Gastroesophageal sphincter (tissue), 4 donors: ENCODE results near the gene RTKN2. TPM values are rescaled to one million over a fixed set of nuclear protein-coding genes. Genes with fewer than 3 reads are reported as not detected.

ENCODE experiments used
- ATAC-seq: fragments of 150-250 bp; one replicate; pipeline ENCODE4 v1.9.1; 2016; ENCODE audit warnings: mild to moderate bottlenecking, moderate library complexity
- H3K27ac ChIP-seq, 4 donors: fragments of 200-600 bp; sonication (generic) in 3 of 4; 1 replicate in 3 of 4; 2 replicates in 1 of 4; pipeline ENCODE4 v1.5.1; 2016 to 2019
- H3K27me3 ChIP-seq: fragments of 200-600 bp; sonication (generic); one replicate; pipeline ENCODE4 v1.5.1; 2019
- H3K36me3 ChIP-seq, 2 donors: fragments of 200-600 bp; sonication (generic); one replicate each; pipeline ENCODE4 v1.5.1; 2019; ENCODE audit warnings: control low read depth in 1 of 2
- H3K4me1 ChIP-seq, 3 donors: fragments of 200-600 bp; sonication (generic); 1 replicate in 2 of 3; 2 replicates in 1 of 3; pipeline ENCODE4 v1.5.1; 2016 to 2019; ENCODE audit warnings: control low read depth in 2 of 3
- H3K4me3 ChIP-seq, 2 donors: fragments of 200-600 bp; sonication (generic); one replicate each; pipeline ENCODE4 v1.5.1; 2019; ENCODE audit warnings: mild to moderate bottlenecking in 1 of 2, moderate library complexity in 1 of 2
- H3K9me3 ChIP-seq, 3 donors: fragments of 200-600 bp; sonication (generic); one replicate each; pipeline ENCODE4 v1.5.1; 2017 to 2019; ENCODE audit warnings: control low read depth in 2 of 3
- CTCF ChIP-seq, 4 experiments: fragments of 200-600 bp in 2 of 4; fragments of 450-650 bp in 2 of 4; sonication (generic) in 1 of 4; IDR thresholded peaks; one replicate each; pipeline ENCODE4 v1.5.1; 2017 to 2019; ENCODE audit warnings: antibody characterized with exemption in 4 of 4, mild to moderate bottlenecking in 2 of 4, moderate library complexity in 2 of 4
- EP300 ChIP-seq: sonication (generic); formaldehyde crosslinking; IDR thresholded peaks from one replicate; pipeline ENCODE4 v1.6.1; 2017; ENCODE audit warnings: antibody characterized with exemption, mild to moderate bottlenecking
- POLR2A ChIP-seq, 2 donors: fragments of 450-650 bp; IDR thresholded peaks; one replicate each; pipeline ENCODE4 v1.6.1; 2017; ENCODE audit warnings: antibody characterized with exemption in 2 of 2, mild to moderate bottlenecking in 2 of 2, moderate library complexity in 1 of 2
- POLR2AphosphoS5 ChIP-seq: sonication (generic); formaldehyde crosslinking; IDR thresholded peaks from one replicate; pipeline ENCODE4 v1.6.1; 2017; ENCODE audit warnings: antibody characterized with exemption
- WGBS, 2 donors: methylation state at CpG; one replicate each; pipeline ENCODE4 v1.1.5; 2018; ENCODE audit warnings: low coverage in 1 of 2; 5-methylcytosine and 5-hydroxymethylcytosine counted together
- total RNA-seq, 4 donors: library from RNA; depleted of rRNA; stranded (reverse); fragments of >200 nt; gene quantifications; one replicate each; pipeline ENCODE4 v1.1.0, GENCODE V29; 2016

Gene RTKN2
- total RNA-seq, 4 donors from 2014 or later: not detected

GRCh38 chr10:62237506-62237905, 31.1 kb downstream of the RTKN2 start:
- Histone ChIP-seq H3K27ac (no peak overlapping the region), H3K4me1 (peaks cover 0 to 6% (median 0%) of the 10 kb centered on the region in 3 donors), H3K36me3 (no peaks in the 10 kb centered on the region), H3K27me3 (no peaks in the 10 kb centered on the region), H3K9me3 (no peaks in the 10 kb centered on the region), H3K4me3 (no peak overlapping the region)
- TF ChIP-seq POLR2AphosphoS5 (no peak), CTCF (IDR thresholded peaks at IDR 0.05) (no peak), POLR2A (IDR thresholded peaks at IDR 0.05) (no peak), EP300 (no peak)
- no peak for ATAC-seq
- 91 to 100% methylated on average over 2 of the region's 2 CpGs for WGBS, 2 donors

DNA sequence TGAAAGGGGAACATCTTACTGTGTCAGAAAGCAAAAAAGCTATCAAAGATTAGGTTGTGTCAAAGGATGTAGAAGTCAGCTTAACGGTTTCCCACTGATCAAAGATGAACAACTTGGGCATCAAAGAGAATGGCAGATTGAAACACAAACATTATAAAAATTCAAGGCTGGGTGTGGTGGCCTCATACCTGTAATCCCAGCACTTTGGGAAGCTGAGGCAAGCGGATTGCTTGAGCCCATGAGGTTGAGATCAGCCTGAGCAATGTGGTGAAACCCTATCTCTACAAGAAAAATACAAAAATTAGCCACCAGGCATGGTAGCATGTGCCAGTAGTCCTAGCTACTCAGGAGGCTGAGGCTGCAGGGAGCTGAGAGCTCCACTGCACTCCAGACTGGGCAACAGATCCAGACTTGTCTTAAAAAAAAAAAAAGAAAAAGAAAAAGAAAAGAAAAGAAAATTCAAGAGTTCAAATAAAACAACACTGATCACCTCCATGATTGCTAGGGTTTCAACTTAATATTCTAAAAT, 34.5 kb downstream of the RTKN2 start:
- no peak for ATAC-seq
- Histone ChIP-seq H3K27ac (no peak overlapping the region), H3K36me3 (no peaks in the 10 kb centered on the region), H3K27me3 (no peaks in the 10 kb centered on the region), H3K9me3 (no peaks in the 10 kb centered on the region), H3K4me1 (peaks cover 0 to 13% (median 0%) of the 10 kb centered on the region in 3 donors), H3K4me3 (no peak overlapping the region)
- TF ChIP-seq EP300 (no peak), POLR2A (IDR thresholded peaks at IDR 0.05) (no peak), POLR2AphosphoS5 (no peak), CTCF (IDR thresholded peaks at IDR 0.05) (no peak)
- 79 to 100% methylated on average over 2 of the region's 2 CpGs for WGBS, 2 donors

DNA sequence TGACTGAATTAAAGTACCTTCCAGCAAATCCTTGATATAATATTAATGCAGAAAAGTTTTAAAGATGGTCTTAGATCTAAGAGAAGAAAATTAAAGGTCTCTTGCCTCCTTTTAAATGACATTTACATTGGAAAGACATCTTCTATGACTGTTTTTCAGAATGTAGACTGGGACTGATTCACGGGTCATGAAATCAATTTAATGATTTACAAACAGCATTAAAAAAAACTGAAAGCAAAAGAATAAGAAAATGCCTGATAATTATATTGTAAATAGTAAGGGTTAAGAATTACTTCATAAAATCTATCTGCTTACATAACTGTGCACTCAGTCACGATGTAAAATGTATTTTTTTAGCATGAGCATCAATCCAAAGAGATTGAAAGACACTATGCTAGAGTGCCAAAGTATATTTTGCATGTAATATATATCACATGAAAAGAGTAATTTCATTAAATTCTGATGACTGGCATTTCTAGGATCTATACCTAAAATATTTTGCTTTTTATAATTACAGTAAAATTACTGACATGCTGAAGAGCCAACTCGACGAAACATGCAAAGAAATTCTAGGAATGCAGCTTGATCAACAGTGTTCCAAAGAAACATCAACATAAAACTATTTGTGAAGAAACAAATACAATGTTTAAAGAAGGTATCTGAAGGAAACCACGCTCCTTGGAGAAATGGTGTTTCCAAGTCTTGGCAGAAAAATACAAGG, 35.1 kb downstream of the RTKN2 start:
- Histone ChIP-seq H3K27me3 (no peaks in the 10 kb centered on the region), H3K9me3 (no peaks in the 10 kb centered on the region), H3K4me1 (peaks cover 0 to 13% (median 0%) of the 10 kb centered on the region in 3 donors), H3K27ac (no peak overlapping the region), H3K36me3 (no peaks in the 10 kb centered on the region), H3K4me3 (no peak overlapping the region)
- no peak for ATAC-seq
- 77 to 85% methylated on average over 5 of the region's 5 CpGs for WGBS, 2 donors
- no peak for TF ChIP-seq POLR2AphosphoS5
- TF ChIP-seq CTCF (IDR thresholded peaks at IDR 0.05): no peak
- no peak for TF ChIP-seq POLR2A (IDR thresholded peaks at IDR 0.05)
- TF ChIP-seq EP300: no peak

DNA sequence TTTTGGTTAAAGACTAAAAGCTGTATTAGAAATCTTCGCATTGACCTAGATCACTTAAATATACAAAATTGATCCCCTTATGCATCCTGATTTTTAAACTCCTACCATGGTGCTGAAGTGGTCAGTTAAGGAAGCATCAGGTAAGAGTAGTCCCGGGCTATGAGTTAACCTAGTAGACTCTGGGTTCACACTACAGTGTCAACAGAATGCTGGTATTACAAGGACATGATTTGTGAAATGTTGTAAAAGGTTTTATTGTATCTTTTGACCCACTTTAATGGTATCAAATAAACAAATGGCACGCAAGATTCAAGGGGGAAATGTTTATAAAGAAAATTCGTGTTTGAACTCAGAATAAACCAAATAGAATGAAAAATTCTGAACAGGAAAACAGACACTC, 36.8 kb downstream of the RTKN2 start:
- WGBS, 2 donors: 79 to 86% methylated on average over 4 of the region's 4 CpGs
- no peak for TF ChIP-seq POLR2A (IDR thresholded peaks at IDR 0.05)
- no peak for TF ChIP-seq CTCF (IDR thresholded peaks at IDR 0.05)
- TF ChIP-seq EP300: no peak
- no peak for TF ChIP-seq POLR2AphosphoS5
- Histone ChIP-seq H3K27me3 (no peaks in the 10 kb centered on the region), H3K9me3 (no peaks in the 10 kb centered on the region), H3K4me1 (peaks cover 0 to 7% (median 0%) of the 10 kb centered on the region in 3 donors), H3K27ac (peak overlapping the region in 1 of 4 donors; percentile 20), H3K36me3 (no peaks in the 10 kb centered on the region), H3K4me3 (no peak overlapping the region)
- peak; percentile 7 for ATAC-seq

DNA sequence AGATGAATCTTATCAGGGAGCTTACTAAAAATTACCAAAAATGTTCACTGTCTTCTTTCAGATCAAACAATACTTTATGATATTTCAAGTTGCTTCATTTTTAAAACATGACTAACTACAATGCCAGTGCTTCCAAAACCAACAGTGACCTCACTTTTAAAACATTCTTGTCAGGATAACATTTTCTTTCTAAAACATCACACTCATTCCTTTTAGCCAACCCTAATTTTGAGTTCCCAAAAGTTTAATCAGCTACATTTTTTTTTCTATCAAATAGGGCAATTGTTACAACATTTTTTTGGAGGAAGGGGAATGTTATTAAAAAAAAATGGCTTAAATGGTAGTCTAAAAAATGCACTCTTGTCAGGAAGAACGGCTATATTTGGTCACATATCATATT, 37.3 kb downstream of the RTKN2 start:
- H3K9me3 ChIP-seq: no peaks in the 10 kb centered on the region
- H3K4me1 ChIP-seq: peaks cover 0 to 7% (median 0%) of the 10 kb centered on the region in 3 donors
- 33 to 74% methylated on average over 1 of the region's 1 CpG for WGBS, 2 donors
- H3K27me3 ChIP-seq: no peaks in the 10 kb centered on the region
- H3K36me3 ChIP-seq: no peaks in the 10 kb centered on the region
- TF ChIP-seq POLR2AphosphoS5 (peak; percentile 29), CTCF (IDR thresholded peaks at IDR 0.05) (no peak), EP300 (no peak), POLR2A (IDR thresholded peaks at IDR 0.05) (no peak)
- H3K27ac ChIP-seq: peak overlapping the region in 1 of 4 donors; percentile 20
- ATAC-seq: peak; percentile 51
- H3K4me3 ChIP-seq: no peak overlapping the region
